ENCODE measurements around the gene LHX4. TPM values are rescaled to one million over a fixed set of nuclear protein-coding genes. Genes with fewer than 3 reads are reported as not detected.

LHX4 gene
- total and polyA plus RNA-seq, 4 donors: under 0.01 to 0.19 (median 0.05) TPM

- DNase-seq (ENCODE audit: low spot score): no peak
- H3K4me3 ChIP-seq (ENCODE audit: low read depth in 1 of 3, low read length in 3 of 3): no peak overlapping the region
- H3K27me3 ChIP-seq (ENCODE audit: control insufficient read depth in 4 of 4, insufficient read depth in 4 of 4, low read length in 3 of 4): no peaks in the 10 kb centered on the region
- H3K27ac ChIP-seq (ENCODE audit: low read depth in 1 of 2, low read length in 2 of 2): no peak overlapping the region
- no peak overlapping the region for H3K9ac ChIP-seq (ENCODE audit: low read depth in 1 of 2, low read length in 2 of 2)
- H3K4me1 ChIP-seq (ENCODE audit: control insufficient read depth in 4 of 4, insufficient read depth in 4 of 4, low read length in 3 of 4): peaks cover 3 to 8% (median 7%) of the 10 kb centered on the region in 4 donors
- TF ChIP-seq ZBTB33 (IDR thresholded peaks at IDR 0.05) (no peak), SP1 (IDR thresholded peaks at IDR 0.05) (no peak), RXRA (IDR thresholded peaks at IDR 0.05) (no peak), NR2F2 (IDR thresholded peaks at IDR 0.05) (no peak), EGR1 (IDR thresholded peaks at IDR 0.05; ENCODE audit: low read depth in 2 of 2) (no peak), FOXA2 (IDR thresholded peaks at IDR 0.05) (no peak), JUND (IDR thresholded peaks at IDR 0.05) (no peak), RAD21 (IDR thresholded peaks at IDR 0.05) (no peak)
- H3K9me3 ChIP-seq (ENCODE audit: control insufficient read depth in 4 of 4, low read length in 3 of 4): no peaks in the 10 kb centered on the region
- H3K36me3 ChIP-seq (ENCODE audit: control insufficient read depth in 4 of 4, insufficient read depth in 3 of 4, low read depth in 1 of 4, low read length in 3 of 4): no peaks in the 10 kb centered on the region
- 93% methylated on average over 28 of the region's 28 CpGs for WGBS
Measured at GRCh38 chr1:180266275-180267210, 36.5 kb downstream of the LHX4 start.

GRCh38 chr1:180267211-180267561 is 37.1 kb downstream of the LHX4 start:
- Histone ChIP-seq H3K27me3 (ENCODE audit: control insufficient read depth in 4 of 4, insufficient read depth in 4 of 4, low read length in 3 of 4) (no peaks in the 10 kb centered on the region), H3K4me3 (ENCODE audit: low read depth in 1 of 3, low read length in 3 of 3) (no peak overlapping the region), H3K9ac (ENCODE audit: low read depth in 1 of 2, low read length in 2 of 2) (no peak overlapping the region), H3K9me3 (ENCODE audit: control insufficient read depth in 4 of 4, low read length in 3 of 4) (no peaks in the 10 kb centered on the region), H3K36me3 (ENCODE audit: control insufficient read depth in 4 of 4, insufficient read depth in 3 of 4, low read depth in 1 of 4, low read length in 3 of 4) (no peaks in the 10 kb centered on the region), H3K4me1 (ENCODE audit: control insufficient read depth in 4 of 4, insufficient read depth in 4 of 4, low read length in 3 of 4) (peaks cover 3 to 8% (median 7%) of the 10 kb centered on the region in 4 donors), H3K27ac (ENCODE audit: low read depth in 1 of 2, low read length in 2 of 2) (no peak overlapping the region)
- peak; percentile 27 for DNase-seq (ENCODE audit: low spot score)
- 94% methylated on average over 12 of the region's 12 CpGs for WGBS
- TF ChIP-seq REST (IDR thresholded peaks at IDR 0.05) (no peak), YY1 (IDR thresholded peaks at IDR 0.05) (no peak), SP1 (IDR thresholded peaks at IDR 0.05) (no peak), RAD21 (IDR thresholded peaks at IDR 0.05) (no peak), CTCF (IDR thresholded peaks at IDR 0.05; ENCODE audit: low read depth, low read length, missing input control) (no peak), HNF4G (IDR thresholded peaks at IDR 0.05) (no peak), ATF3 (IDR thresholded peaks at IDR 0.05) (no peak)

All from liver (tissue), 9 donors.